Smooth muscle cell (in vitro differentiated cells): ENCODE results near the gene WWC1. TPM values are rescaled to one million over a fixed set of nuclear protein-coding genes. Genes with fewer than 3 reads are reported as not detected.
A peak's percentile ranks its signal among the peaks of the same experiment; 100 is the strongest.

Experiments used
- DNase-seq: peaks from one replicate; lab custom pipeline; 2025; ENCODE audit not compliant: unreplicated experiment; lab: John Stamatoyannopoulos, UW
- H2AFZ ChIP-seq: fragments of 200-600 bp; sonication (generic); 2 replicates; pipeline ENCODE4 v1.6.0; 2016; ENCODE audit warnings: antibody characterized with exemption, low read depth, mild to moderate bottlenecking
- H3F3A ChIP-seq: fragments of 200-600 bp; sonication (generic); 2 replicates; pipeline ENCODE4 v1.6.0; 2017; ENCODE audit warnings: antibody characterized with exemption, low read depth
- H3K27ac ChIP-seq: fragments of 200-600 bp; sonication (generic); 2 replicates; pipeline ENCODE4 v1.5.1; 2016; ENCODE audit warnings: low read depth, mild to moderate bottlenecking
- H3K27me3 ChIP-seq: fragments of 200-600 bp; sonication (generic); 2 replicates; pipeline ENCODE4 v1.6.1; 2016; ENCODE audit warnings: low read depth, mild to moderate bottlenecking
- H3K36me3 ChIP-seq: fragments of 200-600 bp; sonication (generic); 2 replicates; pipeline ENCODE4 v1.5.1; 2016; ENCODE audit warnings: low read depth
- H3K4me1 ChIP-seq: fragments of 200-600 bp; sonication (generic); 2 replicates; pipeline ENCODE4 v1.5.1; 2016; ENCODE audit warnings: low read depth
- H3K4me2 ChIP-seq: fragments of 200-600 bp; sonication (generic); 2 replicates; pipeline ENCODE4 v1.6.0; 2016; ENCODE audit warnings: mild to moderate bottlenecking
- H3K4me3 ChIP-seq: fragments of 200-600 bp; sonication (generic); 2 replicates; pipeline ENCODE4 v1.5.1; 2016; ENCODE audit warnings: mild to moderate bottlenecking
- H3K79me2 ChIP-seq: fragments of 200-600 bp; sonication (generic); 2 replicates; pipeline ENCODE4 v1.6.0; 2016; ENCODE audit warnings: low read depth, mild to moderate bottlenecking
- H3K9ac ChIP-seq: fragments of 200-600 bp; sonication (generic); 2 replicates; pipeline ENCODE4 v1.6.0; 2016; ENCODE audit warnings: low read depth
- H3K9me3 ChIP-seq: fragments of 200-600 bp; sonication (generic); replicated peaks from 2 replicates; pipeline ENCODE4 v1.5.1; 2016; ENCODE audit warnings: low read depth
- H4K20me1 ChIP-seq: fragments of 200-600 bp; sonication (generic); 2 replicates; pipeline ENCODE4 v1.6.0; 2016; ENCODE audit warnings: low read depth
- CTCF ChIP-seq: fragments of 200-600 bp; sonication (generic); IDR thresholded peaks from 2 replicates; pipeline ENCODE4 v1.5.1; 2017; ENCODE audit warnings: borderline replicate concordance, mild to moderate bottlenecking, antibody characterized with exemption; ENCODE audit not compliant: insufficient read depth, poor library complexity, severe bottlenecking
- WGBS: methylation state at CpG from one replicate; pipeline ENCODE4 v1.1.7; 2016; ENCODE audit warnings: low lambda C conversion rate; 5-methylcytosine and 5-hydroxymethylcytosine counted together
- polyA plus RNA-seq: library from polyadenylated mRNA; unstranded; fragments of >200 nt; fragmentation: Nextera tagmentation; extraction: Ambion mirVana; gene quantifications from 2 replicates; pipeline ENCODE4 v1.2.1, GENCODE V29; 2016
- total RNA-seq: library from RNA; depleted of rRNA; stranded (reverse); fragments of >200 nt; gene quantifications from 2 replicates; pipeline ENCODE4 v1.2.3, GENCODE V29; 2014

WWC1 gene
- total and polyA plus RNA-seq, 2 experiments from 2014 or later = 3.7 to 7.5 TPM

GRCh38 chr5:168311061-168311566 is 19.7 kb downstream of the WWC1 start:
- peaks cover 5% of the 10 kb centered on the region for H3K79me2 ChIP-seq
- no peaks in the 10 kb centered on the region for H3K36me3 ChIP-seq
- no peaks in the 10 kb centered on the region for H3K27me3 ChIP-seq
- no peak overlapping the region for H3K27ac ChIP-seq
- WGBS = 52% methylated on average over 6 of the region's 6 CpGs
- peaks cover 10% of the 10 kb centered on the region for H3K4me1 ChIP-seq
- H3K9ac ChIP-seq = no peak overlapping the region
- H3K4me2 ChIP-seq = no peak overlapping the region
- no peak for DNase-seq
- no peak overlapping the region for H3K4me3 ChIP-seq
- no peaks in the 10 kb centered on the region for H3K9me3 ChIP-seq
- no peaks in the 10 kb centered on the region for H4K20me1 ChIP-seq
- no peak overlapping the region for H2AFZ ChIP-seq
- H3F3A ChIP-seq = peaks cover 10% of the 10 kb centered on the region
- TF ChIP-seq CTCF = no peak

DNA sequence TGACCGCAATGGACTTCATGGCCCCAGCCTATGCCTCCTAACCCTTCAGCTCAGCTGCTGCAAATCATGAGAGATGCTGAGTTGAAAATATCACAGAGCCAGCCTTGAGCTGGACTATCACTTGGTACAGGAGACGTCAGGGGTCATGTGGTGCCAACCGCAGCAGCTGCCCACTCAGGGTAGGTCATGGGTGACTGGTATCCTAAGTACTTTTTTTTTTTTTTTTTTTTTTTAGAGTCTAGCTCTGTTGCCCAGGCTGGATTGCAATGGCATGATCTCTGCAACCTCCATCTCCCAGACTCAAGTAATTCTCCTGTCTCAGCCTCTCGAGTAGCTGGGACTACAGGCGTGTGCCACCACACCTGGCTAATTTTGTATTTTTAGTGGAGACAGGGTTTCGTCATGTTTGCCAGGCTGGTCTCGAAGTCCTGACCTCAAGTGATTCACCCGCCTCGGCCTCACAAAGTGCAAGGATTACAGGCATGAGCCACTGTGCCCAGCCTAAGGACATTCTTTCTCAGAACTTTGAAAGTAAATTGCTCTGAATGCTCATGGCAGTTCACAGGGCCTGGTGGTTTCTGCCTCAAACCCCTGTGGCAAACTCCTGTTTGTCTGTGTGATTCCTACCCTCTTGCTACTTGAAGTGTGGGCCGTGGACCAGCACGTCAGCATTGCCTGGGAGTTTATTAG is 21.3 kb downstream of the WWC1 start:
- no peaks in the 10 kb centered on the region for H3K36me3 ChIP-seq
- H3K27ac ChIP-seq = peak overlapping the region; percentile 50
- DNase-seq = no peak
- no peak for TF ChIP-seq CTCF
- no peaks in the 10 kb centered on the region for H3K9me3 ChIP-seq
- H3F3A ChIP-seq = peaks cover 10% of the 10 kb centered on the region
- 66% methylated on average over 11 of the region's 11 CpGs for WGBS
- H4K20me1 ChIP-seq = no peaks in the 10 kb centered on the region
- no peaks in the 10 kb centered on the region for H3K79me2 ChIP-seq
- H3K9ac ChIP-seq = no peak overlapping the region
- H3K4me2 ChIP-seq = no peak overlapping the region
- no peaks in the 10 kb centered on the region for H3K27me3 ChIP-seq
- H3K4me1 ChIP-seq = peaks cover 16% of the 10 kb centered on the region
- no peak overlapping the region for H2AFZ ChIP-seq
- H3K4me3 ChIP-seq = no peak overlapping the region

DNA sequence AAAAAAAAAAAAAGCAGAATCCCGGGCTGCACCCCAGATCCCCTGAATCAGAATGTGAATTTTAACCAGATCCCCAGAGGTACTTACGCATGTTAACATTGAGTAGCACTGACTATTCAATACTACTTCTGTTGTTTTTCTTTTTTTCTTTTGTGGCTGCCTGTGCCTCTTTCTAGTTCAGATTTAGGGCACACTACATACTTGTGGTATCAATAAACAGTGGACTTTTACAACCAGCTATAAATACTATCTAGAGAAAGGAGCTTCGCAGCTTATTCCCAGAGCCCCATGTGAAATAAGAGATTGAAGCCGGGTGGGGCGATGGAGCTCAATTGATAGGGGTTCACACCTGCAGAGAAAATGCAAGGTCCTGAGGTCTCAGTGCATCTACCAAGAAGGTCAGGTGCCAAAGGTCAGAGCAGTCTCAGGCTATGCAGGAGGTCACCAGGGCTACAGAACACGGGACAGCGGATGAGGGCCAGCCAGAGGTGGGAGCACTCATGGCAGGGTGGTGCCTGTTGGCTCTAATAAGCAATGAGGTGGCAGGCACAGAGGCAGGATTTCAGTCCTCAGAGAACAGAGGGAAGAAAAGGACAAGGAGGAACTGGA is 22.3 kb downstream of the WWC1 start:
- no peak overlapping the region for H2AFZ ChIP-seq
- H3K36me3 ChIP-seq = no peaks in the 10 kb centered on the region
- H3K79me2 ChIP-seq = no peaks in the 10 kb centered on the region
- DNase-seq = no peak
- H4K20me1 ChIP-seq = no peaks in the 10 kb centered on the region
- no peak for TF ChIP-seq CTCF
- H3F3A ChIP-seq = peaks cover 10% of the 10 kb centered on the region
- H3K9ac ChIP-seq = no peak overlapping the region
- 71% methylated on average over 7 of the region's 7 CpGs for WGBS
- peaks cover 16% of the 10 kb centered on the region for H3K4me1 ChIP-seq
- no peaks in the 10 kb centered on the region for H3K27me3 ChIP-seq
- H3K27ac ChIP-seq = no peak overlapping the region
- H3K4me2 ChIP-seq = peak overlapping the region; percentile 20
- no peaks in the 10 kb centered on the region for H3K9me3 ChIP-seq
- H3K4me3 ChIP-seq = no peak overlapping the region
